Measurements from ENCODE around the gene HBG2. TPM values are rescaled to one million over a fixed set of nuclear protein-coding genes. Genes with fewer than 3 reads are reported as not detected.

Gene HBG2
- total and polyA plus RNA-seq, 2 experiments from 2014 or later: not detected

DNA sequence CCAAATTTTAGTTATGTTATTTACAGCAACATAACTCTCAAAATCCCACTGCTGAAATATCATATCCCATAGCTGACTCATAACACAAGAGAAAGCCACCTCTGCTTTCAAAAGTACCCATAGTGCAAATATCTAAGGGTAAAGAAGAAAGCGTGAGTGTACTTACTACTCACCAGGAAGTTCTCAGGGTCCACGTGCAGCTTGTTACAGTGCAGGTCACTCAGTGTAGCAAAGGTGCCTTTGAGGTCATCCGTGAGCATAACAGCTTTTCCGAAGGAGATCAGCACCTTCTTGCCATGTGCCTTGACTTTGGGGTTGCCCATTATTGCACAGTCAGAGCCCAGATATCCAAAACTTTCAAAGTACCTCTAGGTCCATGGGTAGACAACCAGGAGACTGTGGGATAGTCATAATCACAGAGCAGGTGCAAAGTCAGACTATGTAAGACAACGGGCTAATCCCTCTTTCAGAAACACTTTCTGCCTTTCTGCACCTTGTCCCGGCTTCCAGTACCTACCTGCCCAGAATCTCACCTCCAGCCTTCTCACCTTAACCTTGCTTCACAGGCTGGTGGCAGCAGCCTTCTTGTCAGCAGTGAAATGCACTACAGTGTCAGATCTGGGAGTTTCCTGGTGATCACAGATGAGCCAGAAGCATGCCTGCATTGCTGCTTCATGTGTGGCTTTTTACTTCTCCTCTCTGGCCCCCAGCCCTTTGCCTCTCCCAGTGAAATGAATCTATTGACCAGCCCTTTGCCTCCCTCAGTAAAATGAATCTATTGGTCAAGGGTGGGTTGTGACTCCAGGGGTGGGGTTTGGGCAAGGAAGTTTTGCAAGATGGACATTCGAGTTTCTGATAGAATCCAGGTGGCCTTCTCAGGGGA is 11.4 kb downstream of the HBG2 start:
- DNase-seq: peak; percentile 46
- H3K4me2 ChIP-seq (ENCODE audit: unreplicated experiment): no peak overlapping the region
- TF ChIP-seq EZH2 (IDR thresholded peaks at IDR 0.05; ENCODE audit: insufficient read depth, poor library complexity, severe bottlenecking) (no peak), EZH2phosphoT487 (IDR thresholded peaks at IDR 0.05; ENCODE audit: insufficient read depth, low read depth) (no peak)

GRCh38 chr11:5242208-5242607 is 12.4 kb downstream of the HBG2 start:
- Histone ChIP-seq H3K27me3 (replicated peaks; ENCODE audit: insufficient read depth) (no peaks in the 10 kb centered on the region), H3K4me3 (no peak overlapping the region), H3K27ac (no peak overlapping the region), H3K79me2 (ENCODE audit: insufficient read depth) (no peaks in the 10 kb centered on the region), H3F3A (ENCODE audit: insufficient read depth) (no peaks in the 10 kb centered on the region), H3K9ac (no peak overlapping the region), H3K36me3 (ENCODE audit: low read depth) (no peaks in the 10 kb centered on the region), H3K9me2 (ENCODE audit: insufficient read depth) (no peaks in the 10 kb centered on the region), H3K4me2 (ENCODE audit: unreplicated experiment) (no peak overlapping the region), H2AFZ (no peak overlapping the region), H3K9me3 (ENCODE audit: low read depth) (no peaks in the 10 kb centered on the region), H3K4me1 (ENCODE audit: insufficient read depth) (no peaks in the 10 kb centered on the region), H4K20me1 (ENCODE audit: insufficient read depth) (no peaks in the 10 kb centered on the region)
- in situ Hi-C loops (cut with MboI): no loop called here
- TF ChIP-seq EZH2 (IDR thresholded peaks at IDR 0.05; ENCODE audit: insufficient read depth, poor library complexity, severe bottlenecking) (no peak), EZH2phosphoT487 (IDR thresholded peaks at IDR 0.05; ENCODE audit: insufficient read depth, low read depth) (no peak)
- no peak for DNase-seq
- 51 to 61% methylated on average over 2 of the region's 2 CpGs for WGBS, 2 experiments (ENCODE audit: low coverage in 1 of 2, low lambda C conversion rate in 2 of 2, missing lambda C conversion rate in 2 of 2)

More for the DNA sequence above, 11.4 kb downstream of the HBG2 start:
- Histone ChIP-seq H3K9me2 (ENCODE audit: insufficient read depth) (no peaks in the 10 kb centered on the region), H3K27ac (no peak overlapping the region), H3K9me3 (ENCODE audit: low read depth) (no peaks in the 10 kb centered on the region), H3K4me3 (no peak overlapping the region), H4K20me1 (ENCODE audit: insufficient read depth) (no peaks in the 10 kb centered on the region), H3F3A (ENCODE audit: insufficient read depth) (no peaks in the 10 kb centered on the region), H3K79me2 (ENCODE audit: insufficient read depth) (no peaks in the 10 kb centered on the region), H3K4me1 (ENCODE audit: insufficient read depth) (no peaks in the 10 kb centered on the region), H3K9ac (no peak overlapping the region), H2AFZ (no peak overlapping the region), H3K36me3 (ENCODE audit: low read depth) (no peaks in the 10 kb centered on the region), H3K27me3 (replicated peaks; ENCODE audit: insufficient read depth) (no peaks in the 10 kb centered on the region)
- WGBS, 2 experiments (ENCODE audit: low coverage in 1 of 2, low lambda C conversion rate in 2 of 2, missing lambda C conversion rate in 2 of 2): 11 to 19% methylated on average over 7 of the region's 7 CpGs
- in situ Hi-C loops (cut with MboI): no loop called here

GRCh38 chr11:5241458-5241857 is 13.1 kb downstream of the HBG2 start:
- H3K9ac ChIP-seq: no peak overlapping the region
- in situ Hi-C loops (cut with MboI): no loop called here

DNA sequence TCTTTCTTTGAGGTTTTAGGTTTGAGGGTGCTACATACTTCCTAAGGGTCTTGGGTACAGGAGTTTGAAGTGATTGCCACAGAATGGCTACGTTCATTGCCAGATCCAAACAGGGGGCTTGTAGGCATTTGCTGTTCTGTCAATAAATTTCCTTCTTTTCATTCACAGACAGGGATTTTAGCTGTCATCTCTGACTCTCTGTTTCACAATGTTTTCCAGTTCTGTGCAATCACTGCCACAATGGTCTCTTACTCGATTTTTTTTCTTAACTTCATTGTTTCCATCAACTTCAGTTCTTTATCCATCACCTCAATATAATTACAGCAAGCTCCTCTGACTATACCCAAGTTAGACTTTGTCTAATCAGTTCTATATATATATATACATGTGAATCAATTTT is 14.1 kb downstream of the HBG2 start:
- in situ Hi-C loops (cut with MboI): no loop called here
- Histone ChIP-seq H3K9ac (no peak overlapping the region), H3K27ac (no peak overlapping the region), H2AFZ (no peak overlapping the region), H3K79me2 (ENCODE audit: insufficient read depth) (no peaks in the 10 kb centered on the region), H3K9me3 (ENCODE audit: low read depth) (no peaks in the 10 kb centered on the region), H3K9me2 (ENCODE audit: insufficient read depth) (no peaks in the 10 kb centered on the region), H3K4me3 (no peak overlapping the region), H4K20me1 (ENCODE audit: insufficient read depth) (no peaks in the 10 kb centered on the region), H3K4me1 (ENCODE audit: insufficient read depth) (no peaks in the 10 kb centered on the region), H3K36me3 (ENCODE audit: low read depth) (no peaks in the 10 kb centered on the region), H3K4me2 (ENCODE audit: unreplicated experiment) (no peak overlapping the region), H3K27me3 (replicated peaks; ENCODE audit: insufficient read depth) (no peaks in the 10 kb centered on the region), H3F3A (ENCODE audit: insufficient read depth) (no peaks in the 10 kb centered on the region)
- TF ChIP-seq EZH2phosphoT487 (IDR thresholded peaks at IDR 0.05; ENCODE audit: insufficient read depth, low read depth): no peak
- no peak for TF ChIP-seq EZH2 (IDR thresholded peaks at IDR 0.05; ENCODE audit: insufficient read depth, poor library complexity, severe bottlenecking)
- 49 to 64% methylated on average over 2 of the region's 2 CpGs for WGBS, 2 experiments (ENCODE audit: low coverage in 1 of 2, low lambda C conversion rate in 2 of 2, missing lambda C conversion rate in 2 of 2)
- DNase-seq: no peak

More at GRCh38 chr11:5241458-5241857, 13.1 kb downstream of the HBG2 start:
- Histone ChIP-seq H3K9me3 (ENCODE audit: low read depth) (no peaks in the 10 kb centered on the region), H3K4me1 (ENCODE audit: insufficient read depth) (no peaks in the 10 kb centered on the region), H4K20me1 (ENCODE audit: insufficient read depth) (no peaks in the 10 kb centered on the region), H3K9me2 (ENCODE audit: insufficient read depth) (no peaks in the 10 kb centered on the region), H3K4me2 (ENCODE audit: unreplicated experiment) (no peak overlapping the region), H2AFZ (no peak overlapping the region), H3K27ac (no peak overlapping the region), H3F3A (ENCODE audit: insufficient read depth) (no peaks in the 10 kb centered on the region), H3K27me3 (replicated peaks; ENCODE audit: insufficient read depth) (no peaks in the 10 kb centered on the region), H3K4me3 (no peak overlapping the region), H3K79me2 (ENCODE audit: insufficient read depth) (no peaks in the 10 kb centered on the region), H3K36me3 (ENCODE audit: low read depth) (no peaks in the 10 kb centered on the region)
- no peak for DNase-seq
- 40 to 49% methylated on average over 3 of the region's 3 CpGs for WGBS, 2 experiments (ENCODE audit: low coverage in 1 of 2, low lambda C conversion rate in 2 of 2, missing lambda C conversion rate in 2 of 2)
- TF ChIP-seq EZH2 (IDR thresholded peaks at IDR 0.05; ENCODE audit: insufficient read depth, poor library complexity, severe bottlenecking) (no peak), EZH2phosphoT487 (IDR thresholded peaks at IDR 0.05; ENCODE audit: insufficient read depth, low read depth) (no peak)

Data from GM23248 (cell line).